Measurements from ENCODE around the gene GALNS. TPM values are rescaled to one million over a fixed set of nuclear protein-coding genes. Genes with fewer than 3 reads are reported as not detected.

GALNS gene
- total and polyA plus RNA-seq, 2 of the 4 experiments (the other 2 are of a cell fraction), result 7.2 to 32.5 TPM

GRCh38 chr16:88856122-88856827 lies 472 bp downstream of the GALNS start (continued):
- TF ChIP-seq ELK1 (IDR thresholded peaks at IDR 0.05; ENCODE audit: borderline replicate concordance, low read depth, low read length), result no peak
- TF ChIP-seq MXI1 (IDR thresholded peaks at IDR 0.05; ENCODE audit: borderline replicate concordance, low read depth, low read length), result no peak

- no peak overlapping the region for H4K91ac ChIP-seq (ENCODE audit: insufficient read depth, low read depth, low read length)
- 0 out of 2 replicates have a peak, but pooled peaks cover 4% of the 10 kb centered on the region for H3K9me1 ChIP-seq (ENCODE audit: insufficient read depth, low read length)
- intact Hi-C loops (cut with micrococcal nuclease), result loop anchor here (2.0 to 5.0 kb wide), 2 partner anchors 72 to 361 kb away; partner anchors contain the start of gene ZNF778
- H4K5ac ChIP-seq (ENCODE audit: low read depth, low read length), result no peak overlapping the region
- H3K23ac ChIP-seq (ENCODE audit: low read depth, low read length), result no peak overlapping the region; the same call in 1 of the 2 replicates
- BruUV-seq (replicated peaks), result no TSS peak
- peak overlapping the region; percentile 82; the same call in 1 of the 2 replicates for H2AK5ac ChIP-seq (ENCODE audit: low read depth, low read length)
- peak overlapping the region; percentile 96 for H2AK9ac ChIP-seq (replicated peaks; ENCODE audit: low read depth, low read length, poor library complexity)
- H3K9me3 ChIP-seq (ENCODE audit: control insufficient read depth, insufficient read depth, low read length), result no peaks in the 10 kb centered on the region
- no peak overlapping the region for H3K56ac ChIP-seq (ENCODE audit: extremely low read depth, insufficient read depth, low read length)
- H2BK15ac ChIP-seq (ENCODE audit: low read depth, low read length), result no peak overlapping the region
- H4K8ac ChIP-seq (ENCODE audit: low read depth in 2 of 2, low read length in 2 of 2), result 0 out of 4 replicates have a peak overlapping the region, but pooled peaks of 1 of the 2 experiments have one; percentile 33
- peak overlapping the region; percentile 76 for H3K4ac ChIP-seq (ENCODE audit: low read depth, low read length)
- peak overlapping the region; percentile 54 for H3K9ac ChIP-seq (ENCODE audit: low read depth, low read length)
- peaks cover 19% of the 10 kb centered on the region for H4K20me1 ChIP-seq (ENCODE audit: insufficient read depth, low read length)
- peak overlapping the region; percentile 8 for H2AFZ ChIP-seq (replicated peaks; ENCODE audit: low read length, poor library complexity)
- H2BK20ac ChIP-seq (ENCODE audit: low read depth, low read length), result no peak overlapping the region
- peaks cover 9 to 38% of the 10 kb centered on the region in 2 experiments for H3K79me1 ChIP-seq (ENCODE audit: low read depth in 1 of 2, low read length in 2 of 2)
- H3K4me2 ChIP-seq (ENCODE audit: low read depth, low read length), result peak overlapping the region; percentile 72
- H3K27ac ChIP-seq (ENCODE audit: insufficient read depth, low read length), result no peak overlapping the region
- no peak overlapping the region for H3K18ac ChIP-seq (ENCODE audit: low read depth, low read length)
- H3K4me1 ChIP-seq (ENCODE audit: control insufficient read depth, insufficient read depth, low read length), result peaks cover 9% of the 10 kb centered on the region
- ATAC-seq (ENCODE audit: low read depth), result no peak
- no peaks in the 10 kb centered on the region for H3K27me3 ChIP-seq (ENCODE audit: control insufficient read depth, insufficient read depth, low read length)
- H3K14ac ChIP-seq (replicated peaks; ENCODE audit: low read depth, low read length), result no peak overlapping the region; the same call in 1 of the 2 replicates
- ChIA-PET POLR2A (ENCODE audit: unreplicated experiment) (no interaction called here), CTCF (no interaction called here)
- H3K36me3 ChIP-seq (ENCODE audit: control insufficient read depth, insufficient read depth, low read length), result peaks cover 22% of the 10 kb centered on the region
- no peak overlapping the region for H2BK120ac ChIP-seq (ENCODE audit: low read depth, low read length)
- dilution Hi-C loops (cut with HindIII; ENCODE audit: low sequenced_read_pairs, unreplicated experiment), result no loop called here
- H3K4me3 ChIP-seq (ENCODE audit: insufficient read depth, low read depth, low read length), result peak overlapping the region; percentile 46; the same call in 1 of the 2 replicates
- in situ Hi-C loops (cut with MboI; ENCODE audit: low sequenced_read_pairs), result no loop called here
- 81% methylated on average over 10 of the region's 13 CpGs; no CpG with 5 or more reads in 1 of the 2 experiments for WGBS, 2 experiments (ENCODE audit: extremely low coverage in 2 of 2, insufficient read length in 1 of 2)
- H2BK5ac ChIP-seq (ENCODE audit: low read depth, low read length, poor library complexity, severe bottlenecking), result no peak overlapping the region
- no peak for DNase-seq
- TF ChIP-seq FOS (IDR thresholded peaks at IDR 0.05; ENCODE audit: low read depth, low read length) (no peak), BHLHE40 (IDR thresholded peaks at IDR 0.05; ENCODE audit: low read depth, low read length) (no peak), ELK1 (IDR thresholded peaks at IDR 0.05; ENCODE audit: borderline replicate concordance, low read depth, low read length) (no peak), CTCF (conservative IDR thresholded peaks at IDR 0.05; ENCODE audit: low read depth, low read length) (no peak), SMC3 (IDR thresholded peaks at IDR 0.05; ENCODE audit: low read depth, low read length) (no peak), RCOR1 (IDR thresholded peaks at IDR 0.05; ENCODE audit: insufficient replicate concordance, low read length) (no peak), MAFK (IDR thresholded peaks at IDR 0.05; ENCODE audit: low read depth, low read length) (no peak), CEBPB (IDR thresholded peaks at IDR 0.05; ENCODE audit: low read depth, low read length) (no peak), CHD1 (IDR thresholded peaks at IDR 0.05; ENCODE audit: low read depth, low read length) (no peak), RAD21 (IDR thresholded peaks at IDR 0.05; ENCODE audit: low read length) (no peak), MXI1 (IDR thresholded peaks at IDR 0.05; ENCODE audit: borderline replicate concordance, low read depth, low read length) (no peak)
These were observed 1.0 kb downstream of the GALNS start for GRCh38 chr16:88855736-88856121.

Measured in IMR-90 (cell line).